Activated T-helper 2 cell treated with anti-CD3 and anti-CD28 coated beads, Interferon-gamma antibody, Interleukin-2, Interleukin-4, amounts not matched to agents 10 μg/mL and 5 μg/mL and 100 μg/mL, durations not matched to agents 14 hours and 24 hours and 36 hours (primary cell): Measurements from ENCODE around the gene ALKBH3. TPM values are rescaled to one million over a fixed set of nuclear protein-coding genes. Genes with fewer than 3 reads are reported as not detected.

Experiments used
- DNase-seq: peaks from one replicate; pipeline ENCODE4 v3.0.0; 2021; ENCODE audit warnings: low spot score
- H3K27ac Mint-ChIP-seq: one replicate; pipeline ENCODE4 v1.8.0; 2021; ENCODE audit warnings: mixed read lengths
- H3K27me3 Mint-ChIP-seq: one replicate; pipeline ENCODE4 v1.8.0; 2021; ENCODE audit warnings: low read depth, mixed read lengths
- H3K36me3 Mint-ChIP-seq: one replicate; pipeline ENCODE4 v1.8.0; 2021; ENCODE audit warnings: low read depth, mixed read lengths
- H3K4me1 Mint-ChIP-seq: one replicate; pipeline ENCODE4 v1.8.0; 2021; ENCODE audit warnings: low read depth, mixed read lengths
- H3K4me3 Mint-ChIP-seq: one replicate; pipeline ENCODE4 v1.8.0; 2021; ENCODE audit warnings: low read depth, mild to moderate bottlenecking, moderate library complexity, mixed read lengths
- H3K9me3 Mint-ChIP-seq: one replicate; pipeline ENCODE4 v1.8.0; 2021; ENCODE audit warnings: mixed read lengths
- intact Hi-C: fragments of 100-400 bp; cut with micrococcal nuclease; formaldehyde crosslinking; loops from one replicate; pipeline ENCODE4 v1.15.1; 2023
- total RNA-seq: library from RNA; stranded (reverse); gene quantifications from 2 replicates; pipeline ENCODE4 v1.2.3, GENCODE V29; 2022

Gene ALKBH3
- total RNA-seq, 1 donor from 2014 or later: 32.7 TPM

DNA sequence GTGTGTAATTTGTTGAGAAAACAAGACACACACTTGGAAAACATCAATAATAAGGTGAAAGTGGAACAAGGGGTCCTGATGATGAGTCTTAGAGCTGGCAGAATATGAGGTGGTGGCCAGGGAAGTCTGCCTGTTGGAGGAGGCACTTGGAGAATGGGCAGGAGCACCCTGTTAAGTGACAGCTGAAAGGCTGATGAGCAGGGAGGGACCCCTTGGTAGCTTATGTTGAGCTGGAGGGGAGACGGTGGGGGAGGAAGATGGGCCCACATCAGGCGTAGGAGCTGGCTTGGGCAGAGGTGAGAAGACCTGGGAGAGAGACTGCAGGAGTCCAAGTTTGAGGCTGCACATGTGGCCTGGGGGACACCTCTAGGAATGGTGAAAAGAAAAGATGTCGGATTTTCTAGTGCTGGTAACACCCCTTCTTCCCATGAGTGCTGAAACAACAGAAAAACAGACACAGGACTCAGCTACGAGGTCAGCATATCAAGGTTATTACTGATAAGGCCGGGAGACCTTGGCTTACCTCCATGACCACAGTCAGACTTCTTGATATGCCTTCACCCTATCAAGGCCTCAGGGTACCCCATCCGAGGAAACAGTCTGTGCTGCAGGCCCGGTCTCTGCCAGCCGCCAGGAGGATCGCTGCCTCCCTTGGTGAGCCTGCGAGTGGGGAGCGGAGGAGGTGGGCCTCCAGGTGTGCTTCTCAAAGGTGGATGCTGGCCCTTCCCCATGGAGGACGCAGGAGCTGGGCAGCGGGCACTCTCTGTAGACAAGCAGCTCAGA, 47.5 kb downstream of the ALKBH3 start:
- no peaks in the 10 kb centered on the region for H3K27me3 Mint-ChIP-seq
- H3K4me1 Mint-ChIP-seq: no peaks in the 10 kb centered on the region
- H3K27ac Mint-ChIP-seq: no peak overlapping the region
- intact Hi-C loops: no loop called here
- no peaks in the 10 kb centered on the region for H3K9me3 Mint-ChIP-seq
- H3K36me3 Mint-ChIP-seq: no peaks in the 10 kb centered on the region
- no peak overlapping the region for H3K4me3 Mint-ChIP-seq
- no peak for DNase-seq

DNA sequence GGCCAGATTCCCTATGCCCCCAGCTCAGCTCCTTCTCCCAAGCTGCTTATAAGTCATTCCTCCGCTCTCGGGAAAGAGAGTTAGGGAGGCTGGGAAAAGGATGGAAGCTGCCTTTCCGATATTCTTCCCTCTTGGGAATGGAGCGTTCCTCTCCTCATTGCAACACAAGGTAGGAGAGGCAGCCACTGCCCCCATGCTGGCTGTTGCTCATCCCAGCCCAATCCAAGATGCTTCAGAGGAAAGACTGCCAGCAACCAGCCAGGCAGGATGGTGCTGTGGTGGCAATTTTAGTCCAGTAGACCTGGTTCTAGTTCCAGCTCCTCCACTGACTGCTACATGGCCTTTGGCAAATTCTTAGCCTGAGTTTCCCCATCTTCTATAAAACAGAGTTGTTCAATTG, 48.1 kb downstream of the ALKBH3 start:
- DNase-seq: no peak
- intact Hi-C loops: no loop called here
- H3K27ac Mint-ChIP-seq: no peak overlapping the region
- no peak overlapping the region for H3K4me3 Mint-ChIP-seq
- no peaks in the 10 kb centered on the region for H3K36me3 Mint-ChIP-seq
- H3K27me3 Mint-ChIP-seq: no peaks in the 10 kb centered on the region
- H3K4me1 Mint-ChIP-seq: no peaks in the 10 kb centered on the region
- H3K9me3 Mint-ChIP-seq: no peaks in the 10 kb centered on the region

DNA sequence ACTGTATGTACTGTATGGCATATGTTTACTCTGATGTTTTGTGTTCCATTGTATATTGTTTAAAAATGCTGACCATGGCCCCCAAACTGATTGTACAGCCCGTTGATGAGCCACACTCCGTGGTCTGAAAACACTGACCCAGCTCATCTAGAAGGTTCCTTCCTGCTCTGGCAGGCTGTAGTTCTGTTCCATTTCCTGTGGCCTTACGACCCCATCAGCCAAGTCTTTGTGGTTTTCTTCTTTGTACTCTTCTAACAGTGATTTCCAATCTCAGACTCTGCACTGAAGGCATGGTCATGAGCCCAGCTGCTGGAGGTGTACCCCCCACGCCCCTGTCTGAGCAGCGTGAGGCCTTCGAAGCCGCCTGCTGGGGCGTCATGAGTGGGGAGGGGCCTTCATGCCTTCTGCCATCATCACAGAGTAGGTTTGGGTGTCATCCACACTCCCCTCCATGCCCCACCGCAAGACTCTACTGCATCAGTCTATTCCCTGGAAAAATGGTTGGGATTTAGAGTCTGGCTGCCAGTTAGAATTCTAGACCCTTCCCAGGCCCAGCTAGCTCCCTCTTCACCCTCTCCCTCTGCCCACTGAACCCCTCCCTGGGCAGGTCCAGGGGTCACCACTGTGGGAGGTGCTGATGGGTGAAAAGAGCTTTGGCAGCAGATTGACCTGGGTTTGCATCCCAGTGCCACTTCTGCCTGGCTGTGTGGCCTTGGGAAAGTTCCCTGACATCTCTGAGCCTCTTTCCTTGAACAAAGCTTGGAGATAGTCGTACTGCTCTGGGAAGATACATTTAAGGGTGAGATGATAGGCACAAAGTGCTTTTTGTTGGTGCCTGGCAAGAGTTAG, 50.5 kb downstream of the ALKBH3 start:
- Mint-ChIP-seq H3K36me3 (no peaks in the 10 kb centered on the region), H3K27ac (no peak overlapping the region), H3K27me3 (peaks cover 8% of the 10 kb centered on the region), H3K4me3 (no peak overlapping the region), H3K9me3 (no peaks in the 10 kb centered on the region), H3K4me1 (no peaks in the 10 kb centered on the region)
- intact Hi-C loops: no loop called here
- DNase-seq: no peak

DNA sequence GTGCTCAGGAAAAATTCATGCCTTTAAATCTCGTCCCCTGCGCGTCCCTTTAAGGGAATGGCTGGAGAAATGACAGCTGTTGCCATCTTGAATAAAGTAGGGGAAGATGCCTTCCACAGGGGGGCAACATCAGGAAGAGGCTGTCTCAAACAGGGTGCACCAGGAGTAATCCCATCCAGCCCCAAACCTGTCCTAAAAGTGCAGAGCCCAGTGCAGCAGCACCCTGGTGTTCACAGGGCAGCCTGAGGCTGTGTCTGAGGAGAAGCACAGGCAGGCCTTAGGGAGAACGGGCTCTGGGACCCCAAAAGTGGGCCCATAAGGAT, 51.0 kb downstream of the ALKBH3 start:
- no peaks in the 10 kb centered on the region for H3K4me1 Mint-ChIP-seq
- peaks cover 9% of the 10 kb centered on the region for H3K27me3 Mint-ChIP-seq
- no peaks in the 10 kb centered on the region for H3K36me3 Mint-ChIP-seq
- no peaks in the 10 kb centered on the region for H3K9me3 Mint-ChIP-seq
- H3K27ac Mint-ChIP-seq: no peak overlapping the region
- no peak for DNase-seq
- intact Hi-C loops: no loop called here
- H3K4me3 Mint-ChIP-seq: no peak overlapping the region

DNA sequence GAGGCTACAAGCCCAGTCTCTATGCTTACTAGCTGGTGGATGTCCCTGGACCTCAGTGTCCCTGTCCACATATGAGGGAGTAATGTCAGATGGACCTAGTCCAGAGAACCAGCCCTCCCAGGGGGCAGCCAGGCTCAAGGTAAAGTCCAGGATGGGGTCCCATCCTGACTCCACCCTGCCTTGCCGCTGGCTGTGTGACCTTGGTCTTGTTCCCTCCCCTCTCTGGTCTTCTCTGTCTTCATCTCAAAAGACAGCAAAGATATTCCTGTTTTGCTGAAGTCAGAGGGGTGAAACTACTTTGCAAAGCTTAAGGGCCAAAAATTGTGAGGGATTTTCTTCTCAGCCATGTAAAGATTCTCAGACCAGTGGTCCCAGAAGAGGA, 52.6 kb downstream of the ALKBH3 start:
- H3K4me1 Mint-ChIP-seq: no peaks in the 10 kb centered on the region
- intact Hi-C loops: no loop called here
- DNase-seq: no peak
- H3K9me3 Mint-ChIP-seq: no peaks in the 10 kb centered on the region
- peaks cover 14% of the 10 kb centered on the region for H3K27me3 Mint-ChIP-seq
- H3K4me3 Mint-ChIP-seq: no peak overlapping the region
- H3K36me3 Mint-ChIP-seq: no peaks in the 10 kb centered on the region
- H3K27ac Mint-ChIP-seq: no peak overlapping the region

DNA sequence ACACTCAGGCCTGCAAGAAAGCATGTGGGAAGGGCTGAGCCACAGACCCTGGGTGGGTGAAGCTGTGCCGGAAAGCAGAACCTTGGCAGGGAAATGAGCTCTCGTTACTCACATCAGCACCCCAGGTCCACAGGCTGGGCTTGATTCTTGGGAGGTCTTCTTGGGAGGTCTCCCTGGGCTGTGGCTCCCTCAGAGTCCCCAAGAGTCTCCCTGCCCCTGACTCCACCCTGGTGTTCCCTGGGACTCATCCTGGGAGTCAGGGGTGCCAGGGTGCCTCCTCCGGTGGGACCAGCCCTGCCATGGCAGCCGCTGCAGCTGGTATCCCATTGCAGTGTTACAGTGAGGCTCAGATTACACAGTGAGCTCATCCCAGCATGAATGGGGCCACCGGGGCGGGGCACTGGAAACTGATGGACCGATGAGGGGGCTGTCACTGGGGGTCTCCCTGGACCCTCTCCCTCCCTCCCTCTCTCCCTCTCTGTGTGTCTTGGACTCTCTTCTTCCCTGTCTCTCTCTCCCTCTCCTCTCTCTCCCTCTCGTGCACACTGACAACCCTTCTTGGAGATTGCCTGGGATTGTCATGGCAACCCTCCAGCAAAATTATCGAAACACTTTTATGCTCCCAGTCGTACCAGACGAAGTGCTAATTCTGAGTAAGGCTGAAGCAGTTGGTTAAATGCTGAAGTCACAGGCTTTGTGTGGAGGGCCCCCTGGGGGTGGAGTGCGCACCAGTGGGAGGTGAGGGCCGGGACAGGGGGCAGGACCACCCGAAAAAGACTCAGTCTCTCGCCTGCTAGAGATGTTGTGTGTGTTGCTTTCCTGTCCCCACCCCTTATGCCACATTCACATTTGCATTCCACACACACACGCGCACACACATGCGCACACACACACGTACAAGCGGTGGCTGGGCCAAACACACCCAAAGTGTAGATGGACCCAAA, 53.2 kb downstream of the ALKBH3 start:
- no peaks in the 10 kb centered on the region for H3K9me3 Mint-ChIP-seq
- intact Hi-C loops: no loop called here
- H3K27ac Mint-ChIP-seq: no peak overlapping the region
- H3K36me3 Mint-ChIP-seq: no peaks in the 10 kb centered on the region
- DNase-seq: no peak
- no peak overlapping the region for H3K4me3 Mint-ChIP-seq
- H3K27me3 Mint-ChIP-seq: peaks cover 16% of the 10 kb centered on the region
- H3K4me1 Mint-ChIP-seq: no peaks in the 10 kb centered on the region

DNA sequence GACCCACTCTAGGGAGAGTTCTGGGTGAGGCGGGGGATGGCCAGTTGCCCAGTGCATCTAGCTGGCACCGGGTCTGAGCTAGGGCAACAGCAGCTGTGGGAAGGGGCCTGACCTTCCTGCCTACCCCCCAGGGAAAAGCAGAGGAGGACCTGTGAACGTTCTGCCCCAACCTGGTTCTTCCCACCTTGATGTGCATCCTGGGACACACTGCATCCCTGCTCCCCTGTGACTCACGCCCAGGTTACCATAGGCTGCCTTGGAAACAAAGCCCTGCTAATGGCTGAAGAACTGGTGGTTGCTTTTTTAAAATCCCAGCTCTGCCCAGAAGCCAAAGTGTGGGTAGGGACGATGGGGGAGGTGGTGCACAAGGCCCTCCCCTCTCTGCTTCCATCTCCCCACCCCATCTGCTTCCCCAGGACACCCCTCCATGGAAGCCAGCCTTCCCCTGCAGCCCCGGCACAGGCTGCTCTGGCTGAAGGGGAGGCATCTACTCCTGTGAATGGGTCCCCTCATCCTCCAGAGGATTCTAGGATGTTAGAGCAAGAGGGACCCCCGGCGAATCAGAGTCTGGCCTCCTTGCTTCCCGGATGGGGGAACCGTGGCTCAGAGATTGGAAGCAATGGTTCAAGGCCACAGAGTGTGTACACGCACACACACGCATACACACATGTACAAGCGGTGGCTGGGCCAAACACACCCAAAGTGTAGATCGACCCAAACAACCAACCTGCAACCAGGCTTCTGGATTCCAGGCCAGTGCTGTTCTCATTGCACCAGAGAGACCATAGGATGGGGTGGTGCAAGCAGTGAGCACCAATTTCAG, 54.2 kb downstream of the ALKBH3 start:
- H3K27ac Mint-ChIP-seq: no peak overlapping the region
- peaks cover 24% of the 10 kb centered on the region for H3K27me3 Mint-ChIP-seq
- H3K4me1 Mint-ChIP-seq: no peaks in the 10 kb centered on the region
- intact Hi-C loops: no loop called here
- H3K9me3 Mint-ChIP-seq: no peaks in the 10 kb centered on the region
- DNase-seq: no peak
- no peaks in the 10 kb centered on the region for H3K36me3 Mint-ChIP-seq
- no peak overlapping the region for H3K4me3 Mint-ChIP-seq

DNA sequence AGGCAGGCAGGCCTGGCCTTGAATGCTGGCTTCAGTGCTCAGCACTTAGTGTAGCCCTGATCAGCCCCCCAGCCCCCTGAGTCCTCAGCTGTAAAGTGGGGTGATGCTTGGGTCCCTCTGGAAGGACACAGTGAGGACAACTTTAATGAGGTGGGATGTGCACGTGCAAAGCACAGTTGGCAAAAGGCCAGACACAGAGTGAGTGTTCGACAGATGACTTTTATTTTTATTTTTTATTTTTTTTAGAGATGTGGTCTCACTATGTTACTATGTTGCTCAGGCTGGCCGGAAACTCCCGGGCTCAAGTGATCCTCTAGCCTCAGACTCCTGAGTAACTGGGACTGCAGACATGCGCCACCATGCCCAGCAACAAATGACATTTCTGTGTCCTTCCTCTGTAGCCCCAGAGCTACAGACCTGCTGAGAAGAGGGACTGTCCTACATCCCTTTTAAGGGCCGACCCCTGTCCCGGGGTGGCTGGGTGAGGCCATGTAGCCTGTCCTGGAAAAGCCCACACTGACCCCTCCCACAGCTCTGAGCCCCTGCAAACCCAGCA, 54.9 kb downstream of the ALKBH3 start:
- Mint-ChIP-seq H3K9me3 (no peaks in the 10 kb centered on the region), H3K36me3 (no peaks in the 10 kb centered on the region), H3K27me3 (peaks cover 25% of the 10 kb centered on the region)

DNA sequence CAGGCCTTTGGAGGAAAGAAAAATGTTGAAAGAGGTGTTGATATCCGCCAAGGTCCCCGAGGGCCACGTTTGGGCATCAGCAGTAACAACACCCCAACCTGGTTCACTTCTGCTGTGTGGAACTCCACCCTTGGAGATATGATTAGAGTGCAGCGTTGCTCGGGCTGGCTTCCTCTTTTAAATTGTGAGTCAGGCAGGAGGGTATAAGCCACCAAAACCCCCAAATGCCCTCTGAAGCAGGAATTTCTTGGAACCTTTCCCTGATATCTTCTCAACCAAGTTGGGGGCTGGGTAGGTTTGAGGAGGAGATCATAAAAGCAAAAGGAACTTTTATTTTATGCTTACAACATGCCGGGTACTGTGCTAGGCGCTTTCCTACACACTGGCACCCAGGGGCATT, 55.4 kb downstream of the ALKBH3 start:
- Mint-ChIP-seq H3K27ac (no peak overlapping the region), H3K4me1 (no peaks in the 10 kb centered on the region), H3K36me3 (no peaks in the 10 kb centered on the region), H3K9me3 (no peaks in the 10 kb centered on the region), H3K4me3 (no peak overlapping the region), H3K27me3 (peaks cover 31% of the 10 kb centered on the region)
- DNase-seq: no peak
- intact Hi-C loops: no loop called here

More for the DNA sequence above, 54.9 kb downstream of the ALKBH3 start:
- H3K4me3 Mint-ChIP-seq: no peak overlapping the region
- H3K4me1 Mint-ChIP-seq: no peaks in the 10 kb centered on the region
- no peak for DNase-seq
- intact Hi-C loops: no loop called here
- no peak overlapping the region for H3K27ac Mint-ChIP-seq

DNA sequence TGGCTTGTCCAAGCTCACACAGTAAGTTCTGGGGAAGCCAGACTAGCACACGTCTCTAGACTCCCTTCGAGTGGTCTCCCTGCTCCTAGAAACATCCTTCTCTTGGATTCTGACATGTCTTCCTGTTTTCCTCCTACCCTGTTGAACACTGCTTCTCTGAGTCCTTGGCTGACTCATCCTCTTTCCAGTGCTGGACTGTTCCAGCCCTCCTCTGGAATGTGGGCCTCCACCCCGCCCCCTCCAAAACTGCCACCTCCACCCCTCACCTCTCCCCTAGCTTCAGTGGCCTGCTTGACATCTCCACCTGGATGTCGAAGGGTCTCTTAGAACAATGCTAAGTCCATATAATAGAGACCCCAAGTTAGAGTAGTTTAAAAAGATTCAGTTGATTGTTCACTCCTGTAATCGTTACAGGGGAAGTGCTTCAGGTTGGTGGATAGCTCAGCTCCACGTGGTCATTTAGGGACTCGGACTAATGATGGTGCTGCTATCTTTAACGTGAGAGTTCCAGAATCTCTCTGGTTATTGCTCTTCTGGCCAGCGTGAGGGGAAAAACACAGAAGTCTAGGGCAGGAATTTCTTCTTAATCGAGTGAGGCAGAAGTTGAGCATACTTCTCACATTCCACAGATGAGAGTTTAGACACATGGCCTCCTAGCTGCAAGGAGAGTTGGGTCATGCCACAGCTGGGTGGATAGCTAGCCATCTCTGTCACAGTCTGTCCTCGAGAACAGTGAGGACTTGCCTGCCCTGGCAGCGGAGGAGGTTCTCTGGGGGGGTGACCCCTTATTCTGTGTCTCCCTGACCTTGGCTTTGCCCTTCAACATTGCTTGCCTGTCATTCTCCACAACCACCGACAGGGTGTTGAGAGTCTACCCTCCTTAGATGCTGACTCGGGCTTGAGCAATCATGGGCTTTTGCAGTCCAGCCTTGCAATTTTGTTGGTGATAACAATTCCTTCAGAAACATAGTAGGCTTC, 57.1 kb downstream of the ALKBH3 start:
- DNase-seq: no peak
- intact Hi-C loops: no loop called here
- Mint-ChIP-seq H3K4me1 (peaks cover 2% of the 10 kb centered on the region), H3K9me3 (no peaks in the 10 kb centered on the region), H3K4me3 (no peak overlapping the region), H3K27ac (no peak overlapping the region), H3K36me3 (no peaks in the 10 kb centered on the region), H3K27me3 (peaks cover 40% of the 10 kb centered on the region)
